Islet of Langerhans (tissue), 1 donor: Measurements from ENCODE around the gene FLRT1.
A peak's percentile ranks its signal among the peaks of the same experiment; 100 is the strongest.

Experiments
- FAIRE-seq: peaks from one replicate; lab custom pipeline; 2011; peaks lifted over from hg19 to GRCh38; lab: Jason Lieb, UNC

Gene FLRT1

GRCh38 chr11:64035576-64035975, at the start of gene FLRT1:
TSS of gene FLRT1 (plus strand) at chr11:64035931. CDS start at chr11:64116268, 80,337 bp downstream.
- no peak for FAIRE-seq

DNA sequence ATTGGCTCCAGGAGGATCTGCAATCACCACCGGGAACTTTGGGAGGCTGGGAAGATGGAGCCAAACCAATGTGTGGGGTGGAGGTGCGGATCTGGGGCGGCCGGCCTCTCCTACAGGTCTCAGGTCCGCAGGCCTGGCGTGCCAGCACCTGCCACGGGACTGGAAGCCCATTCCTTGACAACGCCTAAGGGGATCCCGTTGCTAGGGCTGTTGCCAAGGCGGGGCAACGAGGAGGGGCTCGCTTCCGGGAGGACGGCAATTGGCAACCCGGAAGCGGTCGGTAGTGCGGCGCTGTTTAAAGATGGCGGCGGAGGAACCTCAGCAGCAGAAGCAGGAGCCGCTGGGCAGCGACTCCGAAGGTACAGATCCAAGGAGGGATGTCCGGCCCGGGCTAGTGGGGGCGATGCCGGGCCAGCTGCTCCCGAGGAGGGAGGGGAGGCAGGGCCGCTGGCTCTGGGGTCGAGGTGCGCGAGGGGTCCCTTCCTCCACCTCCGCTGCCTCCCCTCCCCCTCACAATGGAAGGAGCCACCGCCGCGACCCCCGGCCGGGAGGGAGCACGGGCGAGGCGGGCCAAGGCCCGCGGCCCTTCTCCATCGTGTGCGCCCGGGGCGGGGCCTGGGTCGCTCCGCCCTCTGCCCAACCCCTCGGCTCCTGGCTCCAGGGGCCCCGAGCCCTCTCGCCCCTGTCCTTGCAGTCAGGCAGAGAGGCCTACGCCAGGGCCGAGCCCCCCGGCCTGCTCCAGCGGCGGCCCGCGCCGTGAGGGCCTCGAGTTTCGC, 49.4 kb upstream of the FLRT1 start, which contains the start of gene OTUB1:
Gene OTUB1, plus strand, starts transcription at position 283 of the 776 bp plus-strand sequence. Its CDS starts 19 bp downstream, at position 302.
- FAIRE-seq: peak; percentile 74

- no peak for FAIRE-seq
Measured at GRCh38 chr11:63986932-63987513, 48.7 kb upstream of the FLRT1 start.

DNA sequence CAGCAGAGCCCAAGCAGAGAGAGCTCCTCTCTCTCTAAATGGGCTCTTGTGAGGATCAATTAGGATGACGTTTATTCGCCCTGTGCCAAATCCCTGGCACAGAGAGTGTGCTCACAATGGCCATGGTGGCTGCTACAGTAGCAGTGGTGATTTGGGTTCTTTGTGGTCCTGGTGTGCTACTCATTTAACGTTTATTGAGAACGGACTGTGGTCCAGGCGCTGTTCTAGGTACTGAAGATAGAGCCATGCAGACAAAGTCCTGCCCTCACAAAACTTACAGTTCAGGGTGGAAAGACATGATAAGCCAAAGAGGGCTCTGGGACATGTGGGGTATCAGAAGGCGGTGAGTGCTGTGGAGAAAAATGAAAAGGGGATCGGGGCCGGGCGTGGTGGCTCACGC, 44.2 kb upstream of the FLRT1 start:
- FAIRE-seq: no peak

GRCh38 chr11:63993100-63993499, 42.6 kb upstream of the FLRT1 start:
- no peak for FAIRE-seq

- no peak for FAIRE-seq
Measured at GRCh38 chr11:63993993-63994392, 41.7 kb upstream of the FLRT1 start.

DNA sequence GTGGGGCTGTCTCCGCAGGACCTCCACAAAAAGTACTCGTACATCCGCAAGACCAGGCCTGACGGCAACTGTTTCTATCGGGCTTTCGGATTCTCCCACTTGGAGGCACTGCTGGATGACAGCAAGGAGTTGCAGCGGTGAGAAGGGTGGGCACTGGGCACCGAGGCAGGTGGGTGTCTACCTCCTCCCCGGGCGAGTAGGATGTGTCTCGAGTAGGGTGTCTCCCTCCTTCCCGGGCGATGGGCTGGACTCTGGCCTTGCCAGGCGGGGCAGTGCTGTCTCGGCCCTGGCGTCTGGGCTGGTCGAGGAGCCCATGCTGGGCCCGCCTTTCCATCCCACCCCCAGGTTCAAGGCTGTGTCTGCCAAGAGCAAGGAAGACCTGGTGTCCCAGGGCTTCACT, 39.2 kb upstream of the FLRT1 start:
- no peak for FAIRE-seq

DNA sequence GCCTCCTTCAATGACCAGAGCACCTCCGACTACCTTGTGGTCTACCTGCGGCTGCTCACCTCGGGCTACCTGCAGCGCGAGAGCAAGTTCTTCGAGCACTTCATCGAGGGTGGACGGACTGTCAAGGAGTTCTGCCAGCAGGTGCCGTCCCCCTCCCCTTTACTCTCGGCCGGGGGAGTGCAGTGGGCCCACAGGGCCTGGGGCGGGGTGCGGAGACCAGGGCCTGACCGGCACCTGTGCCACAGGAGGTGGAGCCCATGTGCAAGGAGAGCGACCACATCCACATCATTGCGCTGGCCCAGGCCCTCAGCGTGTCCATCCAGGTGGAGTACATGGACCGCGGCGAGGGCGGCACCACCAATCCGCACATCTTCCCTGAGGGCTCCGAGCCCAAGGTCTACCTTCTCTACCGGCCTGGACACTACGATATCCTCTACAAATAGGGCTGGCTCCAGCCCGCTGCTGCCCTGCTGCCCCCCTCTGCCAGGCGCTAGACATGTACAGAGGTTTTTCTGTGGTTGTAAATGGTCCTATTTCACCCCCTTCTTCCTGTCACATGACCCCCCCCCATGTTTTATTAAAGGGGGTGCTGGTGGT, 38.5 kb upstream of the FLRT1 start:
- no peak for FAIRE-seq

GRCh38 chr11:63997801-63998337, 37.9 kb upstream of the FLRT1 start:
- FAIRE-seq: no peak

DNA sequence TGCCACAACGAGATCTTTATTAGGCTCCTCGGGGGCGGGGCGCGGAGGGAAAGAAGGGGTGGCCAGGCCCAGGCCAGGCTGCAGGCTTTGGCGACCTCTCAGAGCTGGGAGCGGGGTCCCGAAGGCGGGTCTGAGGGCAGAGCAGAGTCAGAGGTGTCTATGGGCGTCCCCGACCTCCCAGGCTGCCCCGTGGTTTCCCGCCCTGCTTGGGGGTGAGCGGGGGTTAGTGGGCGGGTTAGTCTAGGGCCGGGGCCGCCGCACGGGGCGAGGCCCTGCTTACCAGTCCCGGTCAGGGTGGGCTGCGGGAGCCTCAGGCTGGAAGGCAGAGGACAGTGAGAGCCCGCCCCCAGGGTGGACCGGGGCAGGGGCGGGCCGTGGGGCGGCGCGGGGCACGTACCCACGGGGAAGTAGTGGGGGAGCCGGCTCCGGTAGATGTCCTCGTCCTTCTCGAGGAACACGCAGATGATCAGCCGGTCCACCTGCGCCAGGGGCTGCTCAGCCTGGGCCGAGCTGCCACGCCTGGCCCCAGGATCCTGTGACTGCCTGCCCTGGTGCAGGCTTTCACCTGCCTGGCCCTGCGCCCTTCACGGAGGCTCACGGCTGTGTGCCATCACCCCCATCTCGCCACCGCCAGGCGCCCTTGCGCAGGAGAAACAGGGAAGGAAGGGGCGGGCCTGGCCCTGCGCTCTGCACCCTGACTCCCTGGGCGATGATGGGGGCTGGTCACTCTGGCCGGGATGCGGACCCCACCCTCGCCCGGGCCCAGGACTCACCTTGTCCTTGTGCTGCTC, 37.0 kb upstream of the FLRT1 start:
- FAIRE-seq: no peak

- no peak for FAIRE-seq
Measured at GRCh38 chr11:63999349-64000025, 36.2 kb upstream of the FLRT1 start.

- no peak for FAIRE-seq
Measured at GRCh38 chr11:64000026-64000739, 35.5 kb upstream of the FLRT1 start.

- FAIRE-seq: no peak
Measured at GRCh38 chr11:64000740-64001483, 34.8 kb upstream of the FLRT1 start.

DNA sequence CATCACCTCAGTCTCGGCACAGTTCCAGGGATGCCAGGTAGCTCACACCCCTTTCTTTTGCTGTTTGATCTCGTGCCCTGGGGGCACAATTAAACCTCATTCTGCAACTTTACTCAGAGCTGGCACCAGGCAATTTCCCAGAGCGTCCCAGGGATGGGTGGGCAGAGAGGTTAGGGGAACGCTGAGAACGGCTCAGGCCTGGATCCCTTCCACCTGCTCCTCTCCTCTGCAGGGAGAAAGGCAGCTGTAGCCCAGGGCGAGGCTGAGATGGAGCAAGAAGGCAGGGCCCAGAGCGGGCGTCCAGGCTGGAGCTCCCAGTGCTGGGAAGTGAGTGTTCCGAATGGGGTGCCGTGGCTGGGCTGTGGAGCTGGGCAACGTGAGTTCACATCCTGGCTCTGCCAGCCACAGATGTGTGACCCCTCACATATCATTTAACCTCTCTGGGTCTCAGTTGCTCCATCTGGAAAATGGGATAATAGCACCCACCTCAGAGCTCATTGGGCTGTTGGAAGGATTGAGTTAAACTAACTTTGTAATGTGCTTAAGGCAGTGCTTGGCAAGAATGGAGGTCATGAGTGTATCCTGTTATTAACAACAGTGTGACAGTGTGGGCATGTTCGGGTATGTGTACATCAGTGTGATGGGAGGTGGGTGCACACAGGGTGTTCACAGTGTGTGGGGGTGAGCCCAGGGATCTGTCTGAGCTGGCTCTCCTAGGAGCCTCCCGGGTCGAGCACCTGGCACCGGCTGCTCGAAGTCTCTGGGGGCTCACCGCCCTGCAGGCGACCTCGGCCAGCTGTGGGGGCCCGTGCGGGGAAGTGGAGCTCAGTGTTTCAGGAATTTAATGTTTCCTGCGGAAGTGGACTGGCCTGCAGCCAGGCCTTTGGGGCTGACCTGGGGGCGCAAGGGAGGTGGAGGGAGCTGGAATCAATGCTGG, 34.0 kb upstream of the FLRT1 start:
- no peak for FAIRE-seq

DNA sequence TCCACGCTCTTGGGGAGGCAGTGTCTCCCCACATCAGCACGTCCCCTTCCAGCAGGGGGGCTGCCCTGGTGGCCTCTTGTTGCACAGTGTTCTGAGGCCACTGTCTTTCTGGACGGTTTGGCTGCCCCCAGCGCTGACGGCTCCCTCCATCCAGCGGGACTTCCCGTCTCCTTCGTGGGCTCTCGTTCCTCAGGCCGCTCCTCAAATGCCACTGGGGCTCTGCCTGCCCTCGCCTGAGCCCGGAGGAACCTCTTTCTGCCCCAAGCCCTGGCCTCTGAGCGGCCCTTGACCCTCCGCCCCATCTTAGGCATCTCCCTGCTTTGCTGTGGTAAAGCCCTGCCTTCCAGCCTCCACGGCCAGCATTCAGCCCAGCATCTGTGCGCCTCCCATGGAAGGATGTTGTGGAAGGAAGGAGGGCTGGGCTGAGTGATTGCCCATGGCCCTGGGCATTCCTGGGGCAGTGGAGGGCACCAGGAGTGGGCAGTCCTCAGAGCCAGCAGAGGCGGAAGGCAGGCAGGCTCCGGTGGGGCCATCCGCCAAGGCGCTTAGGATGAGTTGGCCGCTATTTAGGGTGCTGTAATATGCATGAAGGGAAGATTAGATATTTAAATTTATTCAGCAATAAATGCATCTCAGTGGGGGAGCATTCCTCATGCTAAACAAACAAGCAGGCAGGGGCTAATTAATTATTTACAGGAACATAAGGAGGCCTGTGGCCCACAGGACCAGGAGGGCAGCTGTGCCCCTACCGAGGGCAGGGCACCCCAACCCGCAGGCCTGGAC, 31.7 kb upstream of the FLRT1 start:
- no peak for FAIRE-seq

DNA sequence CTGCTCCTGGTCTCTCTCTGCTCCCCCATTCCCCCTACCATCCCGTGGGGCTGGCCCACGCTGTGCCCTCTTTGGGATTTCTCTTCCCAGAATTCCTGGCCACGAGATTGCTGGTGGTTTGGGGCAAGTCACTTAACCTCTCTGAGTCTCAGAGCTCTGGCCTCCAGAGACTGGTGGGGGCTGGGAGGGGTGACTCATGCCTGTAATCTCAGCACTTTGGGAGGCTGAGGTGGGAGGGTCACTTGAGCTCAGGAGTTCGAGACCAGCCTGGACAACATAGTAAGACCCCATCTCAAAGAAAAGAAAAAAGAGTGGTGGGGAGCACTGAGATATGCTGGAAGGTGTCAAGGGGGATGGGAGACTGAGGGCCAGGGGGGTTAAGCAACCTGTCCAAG, 31.1 kb upstream of the FLRT1 start:
- FAIRE-seq: no peak

DNA sequence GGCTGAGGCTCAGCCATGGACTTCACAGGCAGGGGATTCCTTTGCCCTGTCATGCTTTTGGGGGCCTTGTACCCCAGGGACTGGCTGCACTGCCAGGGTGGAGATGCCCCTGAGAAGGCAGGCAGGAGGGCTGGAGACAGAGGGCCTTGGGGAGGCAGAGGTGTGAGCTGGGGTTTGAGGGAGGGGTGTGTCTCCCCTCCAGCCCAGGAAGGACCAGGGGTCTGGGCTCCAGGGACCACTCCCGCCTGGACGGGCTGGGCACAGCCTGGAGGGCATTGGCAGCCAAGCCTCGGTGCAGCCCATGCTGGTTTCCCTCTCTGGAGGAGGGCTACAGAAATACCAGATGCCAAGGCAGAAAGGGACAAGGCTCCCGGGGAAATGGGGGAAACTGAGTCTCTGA, 30.0 kb upstream of the FLRT1 start:
- FAIRE-seq: no peak

DNA sequence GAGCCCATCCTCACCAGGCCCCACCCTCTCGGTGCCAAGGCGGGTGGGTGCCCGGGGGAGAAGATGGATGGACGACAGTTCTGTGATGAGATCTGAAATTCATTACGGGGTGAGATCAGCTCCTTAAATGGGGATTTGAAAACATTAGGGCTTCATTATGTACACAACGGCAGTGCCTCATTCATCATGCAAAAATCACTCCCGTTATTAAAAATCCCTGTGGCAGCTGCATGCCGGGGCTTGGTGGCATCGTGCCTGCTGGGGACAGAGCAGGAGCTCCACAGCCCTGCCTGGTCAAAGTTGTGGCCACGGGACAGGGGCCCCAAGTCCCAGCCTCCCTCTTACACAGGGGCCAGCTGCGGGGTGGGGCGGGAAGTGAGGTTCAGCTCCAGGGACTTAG, 29.3 kb upstream of the FLRT1 start:
- no peak for FAIRE-seq
